H1 (cell line): ENCODE measurements around the gene RABL6. TPM values are rescaled to one million over a fixed set of nuclear protein-coding genes. Genes with fewer than 3 reads are reported as not detected.

Experiments
- FOSL1 ChIP-seq: IDR thresholded peaks from 2 replicates; pipeline ENCODE4 v1.6.1; 2011; ENCODE audit warnings: mild to moderate bottlenecking, low read depth, low read length, moderate library complexity; ENCODE audit not compliant: insufficient read depth
- GABPA ChIP-seq: IDR thresholded peaks from 2 replicates; pipeline ENCODE4 v1.6.1; 2011; ENCODE audit warnings: mild to moderate bottlenecking, low read length, moderate library complexity, borderline replicate concordance; ENCODE audit not compliant: insufficient read depth
- RAD21 ChIP-seq, 2 experiments: IDR thresholded peaks in 1 of 2; conservative IDR thresholded peaks in 1 of 2; 2 replicates each; pipeline ENCODE4 v1.6.1; 2011; ENCODE audit warnings: low read depth in 2 of 2, low read length in 2 of 2, improper control_type of control experiment in 1 of 2, inconsistent platforms in 1 of 2, mild to moderate bottlenecking in 1 of 2, moderate library complexity in 1 of 2
- polyA plus RNA-seq, 7 experiments: library from polyadenylated mRNA; depleted of rRNA in 3 of 7; stranded (reverse) in 5 of 7; unstranded in 2 of 7; fragments of >200 nt in 5 of 7; fragments of 200-250 nt in 2 of 7; gene quantifications; 1 replicate in 5 of 7; 2 replicates in 1 of 7; 4 replicates in 1 of 7; pipeline versions ENCODE4 v1.2.1 to v1.2.3, GENCODE V29; 2011 to 2013; ENCODE audit warnings: missing spikeins in 2 of 7, mixed read lengths in 2 of 7
- total RNA-seq: library from RNA; stranded (reverse); fragmentation: NEBNext Ultra II Directional; extraction: Animal tissue kit (Norgen Biotek cat#: 25700); gene quantifications from 2 replicates; pipeline ENCODE4 v1.2.1, GENCODE V29; 2021

The RABL6 gene
- total and polyA plus RNA-seq, 2 of the 8 experiments (the other 6 are each of a cell fraction or from before 2014, with no cell fraction given), result 70.1 to 130 TPM

- TF ChIP-seq GABPA, result no peak; the same call in 1 of the 2 replicates
- TF ChIP-seq FOSL1, result no peak
- no peak for TF ChIP-seq RAD21 (IDR thresholded peaks at IDR 0.05 in 1 of 2, conservative IDR thresholded peaks at IDR 0.05 in 1 of 2; ENCODE audit: low read depth in 2 of 2, low read length in 2 of 2)
Observed at GRCh38 chr9:136847088-136847825, 39.5 kb downstream of the RABL6 start (continued).
